Hepatocyte (in vitro differentiated cells): ENCODE measurements around the gene ATG13.

Experiments used
- EZH2phosphoT487 ChIP-seq: fragments of 200-600 bp; sonication (generic); IDR thresholded peaks from one replicate; pipeline ENCODE4 v1.6.1; 2018; ENCODE audit warnings: antibody characterized with exemption, mild to moderate bottlenecking, low read depth, moderate library complexity; ENCODE audit not compliant: unreplicated experiment, severe bottlenecking
- TF ChIP-seq, protein P1 (sequence below): fragments of 200-600 bp; sonication (generic); IDR thresholded peaks from 2 replicates; pipeline ENCODE4 v1.5.1; 2016; ENCODE audit warnings: antibody characterized with exemption, mild to moderate bottlenecking; ENCODE audit not compliant: poor library complexity

DNA sequence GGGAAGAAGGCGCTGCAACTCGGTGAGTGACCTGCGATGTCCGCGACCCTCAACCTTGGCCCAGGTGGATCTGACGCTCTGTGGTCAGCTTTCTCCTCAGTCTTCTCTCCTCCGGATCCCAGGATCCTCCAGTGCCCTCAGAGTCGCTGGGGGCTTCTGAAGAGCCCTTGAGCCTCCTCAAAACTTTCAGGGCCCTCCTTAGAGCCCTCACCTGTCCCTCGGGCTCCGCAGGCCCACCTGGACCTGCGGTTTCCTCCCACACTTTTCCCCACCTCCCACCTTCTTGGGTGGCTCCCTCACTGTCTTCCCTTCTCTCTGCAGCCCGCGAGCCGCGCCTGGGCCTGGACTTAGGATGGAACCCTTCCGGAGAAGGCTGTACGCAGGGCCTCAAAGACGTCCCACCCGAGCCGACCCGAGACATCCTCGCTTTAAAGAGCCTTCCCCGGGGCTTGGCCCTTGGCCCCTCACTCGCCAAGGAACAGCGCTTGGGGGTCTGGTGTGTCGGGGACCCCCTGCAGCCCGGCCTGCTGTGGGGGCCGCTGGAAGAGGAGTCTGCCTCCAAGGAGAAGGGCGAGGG is 83.8 kb downstream of the ATG13 start:
- no peak for TF ChIP-seq EZH2phosphoT487
- TF ChIP-seq, protein P1, sequence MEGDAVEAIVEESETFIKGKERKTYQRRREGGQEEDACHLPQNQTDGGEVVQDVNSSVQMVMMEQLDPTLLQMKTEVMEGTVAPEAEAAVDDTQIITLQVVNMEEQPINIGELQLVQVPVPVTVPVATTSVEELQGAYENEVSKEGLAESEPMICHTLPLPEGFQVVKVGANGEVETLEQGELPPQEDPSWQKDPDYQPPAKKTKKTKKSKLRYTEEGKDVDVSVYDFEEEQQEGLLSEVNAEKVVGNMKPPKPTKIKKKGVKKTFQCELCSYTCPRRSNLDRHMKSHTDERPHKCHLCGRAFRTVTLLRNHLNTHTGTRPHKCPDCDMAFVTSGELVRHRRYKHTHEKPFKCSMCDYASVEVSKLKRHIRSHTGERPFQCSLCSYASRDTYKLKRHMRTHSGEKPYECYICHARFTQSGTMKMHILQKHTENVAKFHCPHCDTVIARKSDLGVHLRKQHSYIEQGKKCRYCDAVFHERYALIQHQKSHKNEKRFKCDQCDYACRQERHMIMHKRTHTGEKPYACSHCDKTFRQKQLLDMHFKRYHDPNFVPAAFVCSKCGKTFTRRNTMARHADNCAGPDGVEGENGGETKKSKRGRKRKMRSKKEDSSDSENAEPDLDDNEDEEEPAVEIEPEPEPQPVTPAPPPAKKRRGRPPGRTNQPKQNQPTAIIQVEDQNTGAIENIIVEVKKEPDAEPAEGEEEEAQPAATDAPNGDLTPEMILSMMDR: no peak
